ENCODE results near the gene ZDHHC11.
"Not testable (repeated sequence)": the region's sequence is repeated elsewhere in the genome, so short reads cannot be mapped to it uniquely, and the experiment has no call there.

The ZDHHC11 gene

DNA sequence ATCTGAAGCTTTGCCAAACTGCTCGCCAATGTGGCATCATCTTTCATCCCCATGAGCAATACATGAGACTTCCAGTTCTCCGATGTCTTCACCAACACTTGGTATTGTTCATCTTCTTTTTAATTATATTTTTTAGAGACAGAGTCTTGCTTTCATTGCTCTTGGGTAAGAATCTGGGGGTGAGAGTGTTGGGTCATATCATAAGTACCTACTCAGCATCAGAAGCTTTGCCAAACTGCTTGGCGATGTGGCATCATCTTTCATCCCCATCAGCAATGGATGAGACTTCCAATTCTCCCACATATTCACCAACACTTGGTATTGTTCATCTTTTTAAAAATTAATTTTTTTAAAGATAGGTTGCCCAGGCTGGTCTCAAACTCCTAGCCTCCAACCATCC is 35.3 kb downstream of the ZDHHC11 start:
- no peak for DNase-seq

DNA sequence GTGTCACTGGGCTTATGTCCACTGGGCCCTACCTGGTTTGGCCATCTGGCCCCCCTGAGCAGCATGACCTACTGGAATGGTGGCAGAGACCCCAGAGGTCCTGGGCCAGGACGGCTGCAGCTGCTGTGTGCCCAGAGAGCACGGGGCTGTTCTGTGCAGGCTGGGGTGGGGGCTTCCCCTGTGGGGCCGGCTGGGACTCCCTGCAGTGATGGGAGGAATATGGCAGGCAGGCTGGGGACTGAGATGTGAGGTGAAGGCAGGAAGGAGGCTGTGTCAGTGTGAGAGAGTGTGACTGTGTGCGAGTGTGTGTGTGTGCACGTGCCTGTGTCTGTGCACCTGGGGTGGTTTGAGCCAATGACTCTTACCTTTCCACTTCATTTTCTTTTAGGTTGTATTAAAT is 37.2 kb downstream of the ZDHHC11 start:
- not testable (repeated sequence) for DNase-seq

DNA sequence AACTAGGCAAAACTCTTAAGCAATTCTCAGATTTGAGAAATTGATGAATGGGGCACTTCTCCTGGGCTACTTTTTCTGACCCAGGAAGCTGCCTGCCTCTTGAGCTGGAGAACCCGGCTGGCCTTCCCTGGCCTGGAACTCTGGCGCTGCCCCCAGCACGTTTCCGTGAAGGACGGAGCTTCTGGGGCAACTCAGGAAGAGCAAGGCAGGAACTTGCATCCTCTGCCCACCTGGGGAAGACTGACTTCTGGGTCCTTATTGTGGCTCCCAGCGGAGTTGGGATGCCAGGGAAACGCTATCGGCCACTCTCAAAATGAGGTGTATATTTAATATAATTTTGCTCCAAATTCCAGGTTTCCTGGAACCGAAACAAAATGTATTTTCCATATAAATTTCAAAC is 39.4 kb downstream of the ZDHHC11 start:
- not testable (repeated sequence) for DNase-seq

GRCh38 chr5:807719-808514 is 42.9 kb downstream of the ZDHHC11 start:
- DNase-seq, result not testable (repeated sequence)

DNA sequence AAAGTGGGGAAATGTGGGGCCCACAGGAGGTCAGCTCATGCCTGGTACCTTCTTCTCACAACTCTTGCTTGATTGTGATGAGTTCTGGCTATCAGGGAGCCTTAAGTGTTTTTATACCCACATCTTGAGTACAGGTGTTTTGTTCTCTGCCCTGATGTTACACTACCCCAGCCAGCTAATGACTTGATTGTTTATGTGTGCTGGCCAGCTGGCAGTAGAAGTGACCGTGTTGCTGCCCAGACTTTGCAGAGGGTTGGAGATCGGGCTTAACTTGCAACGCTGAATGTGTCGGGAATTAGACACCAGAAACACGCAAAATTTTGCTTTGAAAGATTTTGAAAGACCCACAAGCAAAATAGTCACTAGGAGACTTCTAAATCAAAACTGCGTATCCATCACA is 49.3 kb downstream of the ZDHHC11 start:
- DNase-seq, result no peak

DNA sequence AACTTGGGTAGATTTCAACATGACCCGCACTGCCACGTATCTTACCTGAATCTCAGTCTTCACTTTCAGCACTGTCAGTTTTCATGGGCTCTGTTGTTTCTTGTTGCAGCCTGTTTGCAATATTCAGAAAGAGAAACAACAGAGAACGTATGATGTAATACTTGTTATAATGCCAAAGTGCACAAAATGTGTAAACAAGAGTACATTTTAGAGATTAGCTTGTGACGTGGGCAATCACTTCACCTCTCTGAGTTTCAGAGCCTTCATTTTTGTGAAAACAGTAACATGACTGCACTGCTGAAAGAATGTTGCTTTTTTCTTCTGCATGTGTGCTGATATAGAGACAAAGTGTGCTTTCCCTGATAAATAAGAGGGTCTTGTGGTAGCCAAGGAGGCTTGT is 49.7 kb downstream of the ZDHHC11 start:
- DNase-seq, result not testable (repeated sequence)

DNA sequence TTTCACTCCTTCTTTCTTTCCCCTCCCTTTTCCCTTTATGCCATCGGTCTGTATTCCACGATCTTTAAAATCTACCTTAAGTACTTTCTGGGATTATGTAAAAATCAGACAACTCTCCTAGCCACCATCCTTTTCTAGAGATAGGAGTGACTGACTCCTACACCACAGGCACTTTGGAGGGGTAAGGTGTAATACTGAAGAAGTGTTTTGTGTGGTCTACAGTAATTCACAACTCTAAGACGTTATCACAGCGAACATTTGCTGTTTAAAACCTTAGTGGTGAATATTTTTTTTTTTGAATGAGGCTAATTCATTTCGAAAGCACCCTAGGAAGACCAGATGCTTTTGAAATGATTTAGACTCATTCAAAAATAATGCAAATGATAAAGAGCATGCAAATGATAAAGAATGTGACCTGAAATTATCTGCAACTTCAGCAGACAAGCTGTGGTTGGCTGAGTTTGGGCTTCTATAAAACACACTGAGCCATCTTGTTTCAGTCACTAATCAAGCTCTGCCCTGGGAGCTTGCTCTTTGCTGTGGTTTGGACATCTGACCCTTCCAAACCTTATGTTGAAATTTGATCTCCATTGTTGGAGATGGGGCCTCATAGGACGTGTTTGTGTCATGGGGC is 52.2 kb downstream of the ZDHHC11 start:
- DNase-seq, result not testable (repeated sequence)

DNA sequence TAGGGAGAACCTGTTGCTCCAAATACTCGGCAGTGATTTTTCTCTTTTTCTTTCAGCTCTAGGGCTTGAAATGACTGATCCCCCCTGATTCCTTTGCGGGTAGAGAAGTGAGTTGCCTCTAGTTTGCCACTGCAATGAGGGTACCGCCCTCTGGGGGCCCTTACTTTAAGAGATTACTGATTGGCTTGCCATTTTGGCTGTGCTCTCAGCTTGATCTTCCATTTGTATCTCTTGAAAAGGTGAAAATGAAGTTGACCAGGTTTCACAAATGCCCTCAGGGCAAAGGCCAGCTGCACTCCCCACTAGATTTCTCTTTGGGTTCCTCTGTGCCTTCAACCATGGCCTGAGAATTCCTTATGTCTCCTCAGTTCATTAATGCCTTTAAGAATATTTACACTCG is 52.8 kb downstream of the ZDHHC11 start:
- not testable (repeated sequence) for DNase-seq

- not testable (repeated sequence) for DNase-seq
Measured at GRCh38 chr5:795873-796272, 54.9 kb downstream of the ZDHHC11 start.

DNA sequence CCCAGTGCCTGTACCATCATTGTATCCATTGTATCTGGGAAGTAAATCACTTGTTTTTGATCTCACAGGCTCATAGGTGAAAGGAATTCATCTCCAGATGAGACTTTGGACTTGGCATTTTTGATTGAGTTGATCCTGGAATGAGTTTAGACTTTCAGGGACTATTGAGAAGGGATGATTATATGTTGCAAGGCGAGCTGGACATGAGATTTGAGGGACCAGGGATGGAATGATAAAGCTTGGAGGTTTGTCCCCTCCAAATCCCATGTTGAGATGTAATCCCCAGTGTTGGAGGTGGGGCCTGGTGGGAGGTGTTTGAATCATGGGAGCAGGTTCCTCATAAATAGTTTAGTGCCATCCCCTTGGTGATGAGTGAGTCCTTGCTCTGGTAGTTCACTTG is 55.8 kb downstream of the ZDHHC11 start:
- not testable (repeated sequence) for DNase-seq

GRCh38 chr5:788703-789102 is 62.1 kb downstream of the ZDHHC11 start:
- not testable (repeated sequence) for DNase-seq

- DNase-seq, result not testable (repeated sequence)
Measured at GRCh38 chr5:787857-788233, 62.9 kb downstream of the ZDHHC11 start.

DNA sequence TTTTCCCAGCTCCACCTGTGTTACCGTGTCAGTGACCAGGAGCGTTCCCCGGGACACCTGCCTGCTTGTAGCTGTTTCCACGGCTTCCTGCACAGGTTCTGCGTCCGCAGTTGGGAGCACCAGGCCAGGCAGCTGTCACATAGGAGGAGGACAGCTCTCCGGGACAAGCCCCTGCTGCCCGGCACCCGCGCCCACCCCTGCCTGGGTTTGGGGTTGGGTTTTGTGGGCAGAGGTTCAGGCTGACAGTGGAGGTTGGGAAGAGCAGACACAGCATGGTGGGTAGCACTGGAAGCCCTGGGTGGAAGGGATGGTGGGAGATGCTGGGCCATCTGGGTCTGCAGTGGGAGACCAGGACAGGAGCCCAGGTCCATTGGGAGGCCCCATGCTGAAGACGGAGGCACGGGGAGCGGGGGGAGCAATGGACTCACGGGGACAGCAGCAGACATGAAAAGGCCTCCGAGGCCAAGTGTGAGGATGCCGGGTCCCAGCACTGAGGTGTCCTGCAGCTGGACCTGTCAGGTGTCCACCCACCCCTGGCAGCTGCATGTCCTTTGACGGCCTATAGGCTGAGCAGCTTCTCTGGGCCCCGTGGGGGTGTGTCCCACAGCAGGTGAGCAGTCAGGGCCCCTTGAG is 63.4 kb downstream of the ZDHHC11 start:
- DNase-seq, result not testable (repeated sequence)

DNA sequence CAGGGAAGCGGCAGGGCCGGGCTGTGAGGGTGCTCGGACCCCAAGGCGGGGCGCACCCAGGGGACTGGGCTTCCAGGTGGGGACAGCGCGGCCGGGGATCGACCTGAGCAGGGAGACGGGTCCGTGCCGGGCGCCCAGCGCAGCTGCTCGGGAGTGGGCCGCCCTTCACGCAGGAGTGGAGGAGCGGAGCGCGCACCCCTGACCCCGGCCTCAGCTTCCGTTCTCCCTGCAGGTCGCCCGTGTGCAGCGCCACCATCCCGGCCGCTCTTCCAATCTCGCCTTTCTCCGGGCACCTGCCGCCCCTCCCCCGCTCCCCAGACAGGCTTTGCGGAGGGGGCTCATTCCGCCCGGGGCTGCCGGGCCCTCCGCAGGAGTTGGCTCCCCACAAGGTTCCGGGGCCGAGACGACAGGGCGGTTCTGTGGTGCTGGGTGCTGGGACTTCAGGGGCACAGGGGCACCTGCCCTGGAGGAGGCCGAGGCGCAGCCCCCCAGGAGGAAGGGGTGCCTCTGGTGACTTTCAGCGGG is 65.5 kb downstream of the ZDHHC11 start:
- DNase-seq, result peak in 1 of 51 donors; percentile 26

DNA sequence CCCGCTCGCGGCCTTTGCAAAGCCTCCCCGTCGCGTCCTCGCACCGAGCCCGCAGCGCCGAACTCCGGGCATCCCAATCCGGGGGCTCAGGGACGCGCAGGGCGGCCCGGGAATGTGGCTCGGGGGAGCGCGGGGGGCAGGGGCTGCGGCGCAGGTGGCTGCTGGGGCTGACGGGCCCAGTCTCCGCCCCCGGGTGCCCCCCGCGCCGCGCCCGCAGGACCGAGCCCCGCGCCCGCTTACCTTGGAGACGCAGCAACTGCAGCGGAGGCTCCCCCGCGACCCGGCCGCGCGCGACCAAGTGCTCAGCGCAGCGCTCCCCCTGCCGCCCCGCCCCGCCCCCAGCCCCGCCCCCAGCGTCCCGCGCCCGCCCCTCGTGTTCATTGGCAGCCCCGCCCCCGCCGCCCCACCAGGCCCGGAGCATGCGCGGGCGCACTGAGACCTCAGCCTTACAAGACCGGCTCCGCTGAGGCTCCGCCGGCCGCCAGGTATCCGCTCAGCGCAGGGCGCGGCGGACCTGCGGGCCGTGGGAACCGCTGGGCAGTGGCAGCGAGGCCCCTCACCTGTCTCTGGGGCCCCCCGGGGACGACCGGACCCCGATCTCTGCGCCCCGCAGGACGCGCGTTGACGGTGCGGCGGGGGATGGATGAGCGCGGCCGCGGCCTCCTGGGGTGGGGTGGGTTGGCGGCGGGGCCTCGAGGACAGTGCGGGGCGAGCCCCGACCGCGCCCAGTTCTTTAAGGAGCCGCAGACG is 66.2 kb downstream of the ZDHHC11 start, which contains the start of gene ZDHHC11B:
TSS of gene ZDHHC11B (minus strand) at position 302 of the 750 bp plus-strand sequence. CDS start 17,810 bp downstream, outside the sequence.
- DNase-seq, result peak in 47 of 51 donors; percentile 26 to 99 (median 81)

- peak in 5 of 51 donors; percentile 27 to 64 (median 57) for DNase-seq
Measured at GRCh38 chr5:783881-784427, 66.8 kb downstream of the ZDHHC11 start.

GRCh38 chr5:783049-783802 is 67.6 kb downstream of the ZDHHC11 start:
- DNase-seq, result peak in 1 of 51 donors; percentile 44

GRCh38 chr5:782356-782755 is 68.4 kb downstream of the ZDHHC11 start:
- DNase-seq, result not testable (repeated sequence)

DNA sequence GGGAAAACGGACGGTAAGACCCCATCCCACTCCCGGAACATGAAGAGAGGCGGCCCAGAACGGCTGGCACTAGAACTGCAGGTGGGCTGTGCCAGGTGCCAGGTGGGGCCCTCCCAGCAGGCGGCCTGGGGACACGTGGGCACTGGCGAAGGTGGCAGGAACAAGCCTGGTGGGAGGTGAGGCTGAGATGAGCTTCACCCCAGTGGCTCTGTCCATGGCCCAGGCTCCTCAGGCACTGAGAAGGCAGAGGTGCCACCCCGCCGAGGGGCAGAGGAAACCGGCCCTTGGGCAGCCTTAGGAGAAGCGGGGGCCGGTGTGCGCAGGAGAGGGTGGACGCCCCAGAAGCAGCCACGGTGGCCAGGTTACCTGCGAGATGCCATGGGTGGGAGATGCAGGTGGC is 70.2 kb downstream of the ZDHHC11 start:
- not testable (repeated sequence) for DNase-seq

DNA sequence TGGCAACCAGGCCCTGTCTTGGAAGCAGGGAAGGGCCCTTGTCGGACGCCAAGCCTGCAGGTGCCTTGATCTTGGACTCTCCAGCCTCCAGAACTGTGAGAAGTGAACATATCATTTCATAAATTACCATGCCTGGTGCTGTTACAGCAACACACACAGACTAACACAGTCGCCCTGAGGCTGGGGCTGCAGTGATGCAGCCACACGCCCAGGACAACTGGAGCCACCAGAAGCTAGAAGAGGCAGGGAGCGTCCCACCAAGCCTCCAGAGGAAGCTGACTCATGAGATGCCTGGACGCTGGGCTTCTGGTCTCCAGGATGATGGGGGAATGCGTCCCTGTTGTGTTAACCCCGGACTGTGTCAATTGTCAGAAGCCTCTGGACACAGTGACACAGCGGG is 71.8 kb downstream of the ZDHHC11 start:
- DNase-seq, result not testable (repeated sequence)

Measured in hypothalamus (tissue), 51 donors.